Stimulated activated CD8-positive, alpha-beta memory T cell treated with anti-CD3 and anti-CD28 coated beads, Interleukin-15, amount 100 ng/mL, for 48 hours (primary cell): Measurements from ENCODE around the gene FAM83C.

Experiments
- DNase-seq, 2 donors: peaks; one replicate each; pipeline ENCODE4 v3.0.0-alpha.2; 2020; ENCODE audit warnings: low read depth in 2 of 2

Gene FAM83C

DNA sequence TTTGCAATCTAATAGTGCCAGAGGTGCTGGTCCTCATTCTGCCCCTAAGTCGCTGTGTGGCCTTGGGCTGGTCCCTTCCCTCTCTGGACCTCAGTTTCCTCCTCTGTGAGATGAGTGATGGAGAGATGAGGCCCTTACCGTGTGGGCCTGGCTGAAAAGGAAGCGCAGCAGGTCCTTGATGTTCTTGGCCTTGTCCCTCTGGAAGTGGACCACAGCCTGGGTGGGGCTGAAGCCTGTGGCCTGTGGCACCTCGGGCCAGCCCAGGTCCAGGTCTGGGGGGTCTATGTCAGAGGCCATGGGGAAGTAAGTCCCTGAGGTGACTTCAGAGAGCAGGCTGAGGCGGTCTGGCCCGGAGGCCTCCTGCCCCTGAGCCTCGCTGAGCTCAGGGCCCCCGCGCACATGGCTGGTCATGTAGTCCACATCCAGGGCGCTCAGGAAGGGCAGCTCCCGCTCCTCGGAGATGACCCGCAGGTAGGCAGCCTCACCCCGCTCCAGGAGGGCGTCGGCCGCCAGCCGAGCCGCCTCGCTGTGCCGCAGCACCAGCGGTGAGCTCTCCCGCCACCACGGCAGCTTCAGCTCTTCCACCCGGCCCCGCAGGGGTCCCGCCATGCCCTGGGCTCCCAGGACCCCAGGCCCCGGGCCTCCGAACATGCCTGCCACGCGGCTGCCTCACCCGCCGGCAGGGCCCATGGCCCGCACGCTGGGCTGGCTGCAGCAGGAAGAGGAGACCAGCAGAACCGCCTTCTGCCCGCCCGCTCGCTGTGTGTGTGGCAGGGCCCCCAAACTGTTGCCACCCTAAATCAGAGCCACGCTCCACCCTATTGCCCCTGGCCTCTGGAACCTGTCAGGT is at the start of gene FAM83C:
Gene FAM83C (minus strand): TSS at position 772 of the 850 bp plus-strand sequence. CDS start 121 bp downstream, at position 651.
- DNase-seq: no peak

DNA sequence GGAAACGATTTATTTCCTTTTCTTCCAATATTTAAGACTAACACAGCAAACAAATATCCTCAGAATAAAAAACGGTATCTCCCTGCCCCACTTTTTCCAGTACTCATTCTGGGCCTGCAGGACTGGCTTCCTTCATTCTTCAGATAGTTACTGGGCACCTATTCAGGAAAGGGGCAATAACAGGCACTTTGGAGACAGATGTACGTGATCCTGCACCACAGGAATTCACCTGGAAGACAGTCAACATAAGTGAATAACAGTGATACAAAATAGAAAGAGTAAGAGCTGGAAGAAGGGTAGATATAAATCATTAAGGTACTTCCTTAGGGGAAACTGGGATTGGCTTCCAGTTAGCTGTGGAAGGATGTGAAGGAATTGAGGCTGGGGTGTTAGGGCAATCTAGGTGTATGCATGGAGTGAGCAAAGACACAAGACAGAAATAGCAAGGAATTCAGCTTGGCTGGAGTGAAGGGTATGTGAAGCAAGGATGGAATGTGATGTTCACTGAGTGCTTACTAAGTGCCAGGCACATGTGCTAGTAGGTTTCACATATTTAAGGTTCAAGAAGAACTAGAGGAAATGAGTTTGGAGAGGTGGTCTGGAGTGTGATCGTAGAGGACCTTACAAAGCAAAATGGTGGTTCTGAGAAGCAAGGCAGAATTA is 49.3 kb upstream of the FAM83C start:
- no peak for DNase-seq

DNA sequence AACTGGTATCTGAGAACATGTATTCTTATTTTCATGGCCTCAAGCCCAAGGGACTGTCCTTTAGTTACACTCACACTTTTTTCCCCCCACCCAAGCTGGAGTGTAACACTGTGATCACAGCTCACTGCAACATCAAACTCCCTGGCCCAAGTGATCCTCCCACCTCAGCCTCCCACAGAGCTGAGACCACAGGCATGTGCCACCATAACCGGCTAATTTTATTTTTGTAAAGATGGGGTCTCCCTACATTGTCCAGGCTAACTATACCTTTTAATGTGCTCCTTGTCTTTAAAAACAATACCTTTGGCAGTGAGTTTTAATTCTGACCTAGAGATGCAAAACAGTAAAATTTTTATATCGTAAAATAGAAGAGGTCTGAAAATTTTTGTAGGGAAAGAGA is 48.2 kb upstream of the FAM83C start:
- DNase-seq: no peak

DNA sequence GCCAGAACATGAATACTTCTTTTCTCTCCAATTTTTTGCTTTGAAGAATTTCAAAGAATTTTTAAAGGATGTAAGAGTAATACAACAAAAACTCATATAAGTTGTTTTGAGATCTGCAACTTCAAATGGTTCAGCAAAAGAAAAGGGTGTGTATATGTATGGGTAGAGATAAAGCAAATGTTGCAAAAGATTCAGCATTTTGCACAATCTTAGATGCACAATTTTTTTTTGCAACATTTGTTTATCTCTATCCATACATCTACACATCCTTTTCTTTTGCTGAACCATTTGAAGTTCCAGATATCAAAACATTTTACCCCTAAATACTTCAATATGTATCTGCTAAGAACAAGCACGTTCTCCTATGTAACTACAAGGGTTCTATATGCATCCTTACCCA is 47.4 kb upstream of the FAM83C start:
- DNase-seq: no peak

DNA sequence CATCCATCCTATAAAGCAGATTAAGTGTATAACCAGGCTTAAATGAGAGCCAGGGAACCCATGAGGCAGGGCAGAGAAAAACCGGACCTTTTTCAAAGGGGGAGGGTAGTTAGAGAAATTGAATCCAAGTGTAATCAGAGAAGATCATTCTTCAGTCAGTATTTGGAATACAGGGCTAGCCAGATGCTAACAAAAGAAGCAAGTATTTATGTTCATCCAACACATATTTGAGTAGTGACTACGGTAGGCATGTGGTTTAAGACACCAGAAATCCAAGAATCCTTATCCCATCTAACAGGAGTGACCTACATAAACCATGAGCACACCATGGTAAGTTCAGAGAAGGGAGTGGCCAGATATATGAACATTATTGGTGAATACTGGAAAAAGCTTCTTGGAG is 46.8 kb upstream of the FAM83C start:
- no peak for DNase-seq

DNA sequence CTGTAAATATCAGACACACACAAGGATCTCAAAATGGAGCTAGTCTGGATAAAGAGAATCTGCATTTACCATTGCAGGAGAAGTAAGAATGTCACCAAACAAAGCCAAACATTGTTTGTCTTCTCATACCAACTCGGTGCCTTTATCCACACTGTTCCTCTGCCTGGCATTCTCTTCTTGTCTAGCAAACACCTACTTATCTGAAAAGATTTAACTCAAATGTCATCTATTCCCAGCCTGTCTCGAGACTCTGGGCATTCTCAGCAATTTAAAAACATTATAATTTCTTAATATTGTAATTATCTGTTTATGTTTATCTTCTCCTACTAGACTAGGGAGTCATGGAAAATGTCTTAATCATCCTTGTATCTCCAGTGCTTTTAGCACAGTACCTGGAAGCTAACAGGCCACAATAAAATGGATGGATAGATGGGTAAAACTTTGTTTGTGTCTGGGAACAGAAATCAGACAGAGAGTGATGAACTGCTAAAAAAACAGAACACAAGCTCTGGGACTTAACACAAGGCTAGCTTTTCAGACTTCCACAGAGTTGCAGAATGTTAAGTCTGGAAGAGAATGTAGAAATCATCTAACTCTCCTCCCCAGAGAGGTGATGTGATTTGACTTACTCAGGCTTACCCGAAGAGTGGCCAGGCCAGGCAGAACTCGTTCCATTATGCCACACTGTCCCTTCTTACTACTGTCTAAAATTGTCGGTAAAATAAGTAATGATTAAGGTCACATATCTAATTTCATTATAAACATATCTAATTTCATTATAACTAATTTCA is 42.3 kb upstream of the FAM83C start:
- no peak for DNase-seq

DNA sequence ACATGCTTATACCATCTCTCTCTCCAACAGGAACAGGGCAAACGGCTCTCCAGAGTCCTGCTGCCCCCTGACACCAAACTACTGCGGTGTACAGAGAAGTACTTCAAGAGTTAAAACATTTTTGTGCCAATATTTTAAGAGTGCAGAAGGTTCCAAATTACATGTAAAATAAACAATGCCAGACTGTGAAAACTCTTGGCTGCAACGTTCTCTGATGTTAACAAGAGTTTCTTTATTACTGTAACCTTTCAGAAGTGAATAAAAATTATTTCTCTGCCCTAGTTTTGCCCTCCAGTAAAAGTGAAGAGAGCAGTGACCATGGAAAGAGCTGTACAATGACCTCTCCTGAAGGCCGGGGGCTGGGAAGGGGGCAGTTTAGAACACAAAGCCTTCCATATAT is 41.4 kb upstream of the FAM83C start:
- DNase-seq: no peak

DNA sequence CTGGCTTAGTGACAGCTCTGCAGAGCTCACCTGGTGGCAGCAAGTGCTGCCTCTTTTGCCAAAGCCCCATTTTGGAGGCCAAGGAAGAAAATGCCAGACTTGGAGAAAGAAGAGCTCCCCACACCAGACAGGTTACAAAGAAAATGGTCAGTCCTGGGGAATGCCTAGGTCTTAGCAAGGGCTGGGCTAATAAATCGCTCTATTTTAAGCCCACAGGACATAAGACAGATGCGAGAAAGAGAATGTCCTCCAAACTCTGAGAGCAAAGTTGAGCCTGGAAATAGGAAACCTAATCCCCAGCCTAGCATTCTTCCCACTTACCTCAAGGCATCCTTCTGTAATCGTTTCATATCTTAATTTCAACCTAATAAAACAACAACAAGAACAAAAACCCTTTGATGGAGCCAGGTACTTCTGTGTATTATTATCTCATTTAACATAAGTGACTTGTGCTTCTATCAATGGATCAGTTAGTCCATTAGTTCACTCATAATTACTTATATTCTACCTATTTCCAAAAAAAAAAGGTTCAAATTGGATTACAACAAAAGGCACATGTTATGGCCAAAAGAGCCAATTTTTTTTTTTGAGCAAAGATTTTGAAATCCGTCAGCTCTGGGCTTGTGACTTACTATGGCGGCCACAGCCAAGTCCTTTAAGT is 40.4 kb upstream of the FAM83C start:
- DNase-seq: no peak

DNA sequence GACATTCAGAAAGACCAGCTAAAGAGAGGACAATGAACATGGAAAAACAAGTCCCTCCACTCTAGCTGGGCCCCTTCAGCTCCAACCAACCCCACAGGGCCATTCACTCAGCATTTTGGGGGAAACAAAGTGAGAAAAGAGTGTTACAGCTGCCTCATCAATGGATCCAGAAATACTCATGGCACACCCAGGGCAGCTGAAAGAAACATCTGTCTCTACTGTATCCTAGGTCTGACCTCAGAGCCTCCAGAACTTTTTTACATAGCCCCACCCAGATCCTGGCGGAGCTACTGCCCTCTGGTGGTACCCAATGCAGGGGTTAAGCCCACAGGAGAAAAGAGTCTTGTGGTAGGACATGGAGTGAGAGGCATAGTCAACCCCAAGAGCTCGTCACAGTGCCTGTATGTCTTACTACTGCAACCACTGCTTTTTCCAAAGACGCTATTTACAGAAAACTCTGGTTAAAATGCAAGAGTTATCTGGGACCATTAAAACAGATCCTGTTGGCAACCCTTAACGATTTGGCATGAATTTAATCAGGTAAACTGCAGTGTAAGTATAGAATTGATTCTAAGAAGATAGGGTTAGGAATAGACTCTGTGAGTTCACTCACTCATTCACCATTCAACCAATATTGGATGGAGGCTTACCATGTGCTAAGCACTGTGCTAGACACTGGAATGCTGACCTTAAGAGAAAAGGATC is 37.4 kb upstream of the FAM83C start:
- DNase-seq: peak; percentile 44 to 60

DNA sequence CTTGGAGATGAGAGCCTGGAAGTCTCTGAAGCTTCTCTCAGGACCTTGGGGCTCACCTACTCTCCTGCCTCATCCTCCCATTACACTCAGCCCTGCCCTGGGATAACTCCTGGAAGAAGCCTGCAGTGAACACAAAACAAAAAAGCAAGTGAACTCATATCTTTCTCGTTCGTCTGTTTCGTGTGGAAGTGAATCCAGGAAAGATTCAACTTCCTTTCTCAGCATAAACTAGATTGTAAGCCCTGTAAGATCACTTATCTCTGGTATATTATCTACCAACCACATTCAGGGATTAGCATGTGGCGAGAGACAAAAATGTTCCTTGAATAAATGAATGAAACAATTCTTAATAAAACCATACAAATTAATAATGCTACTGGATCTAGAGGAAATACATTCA is 36.5 kb upstream of the FAM83C start:
- DNase-seq: no peak

DNA sequence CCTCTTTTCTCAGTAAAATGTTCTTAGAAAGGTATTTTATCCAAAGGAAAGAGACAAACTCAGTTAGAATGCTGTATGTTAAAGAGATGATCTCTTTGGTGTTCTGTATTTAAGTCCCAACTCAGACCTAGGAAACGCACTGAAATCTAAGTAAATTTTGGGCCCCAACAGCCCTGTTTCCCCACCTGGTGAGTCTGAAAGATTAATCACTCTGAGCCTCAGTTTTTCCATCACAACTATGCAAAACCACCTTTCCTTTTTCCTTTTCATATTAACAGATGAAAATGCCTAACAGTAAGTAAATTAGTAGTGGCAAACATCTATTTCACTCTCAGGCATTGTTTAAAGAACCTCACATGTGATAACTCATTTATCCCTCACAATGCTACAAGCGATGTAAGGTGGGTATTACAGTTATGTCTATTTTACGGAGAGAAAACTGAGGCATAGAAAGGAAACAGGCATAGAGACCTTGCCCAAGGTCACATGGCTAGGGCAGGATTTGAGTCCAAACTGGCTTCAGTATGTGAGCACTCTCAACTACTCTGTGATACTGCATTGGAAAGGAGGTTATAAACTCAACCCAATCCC is 36.0 kb upstream of the FAM83C start:
- DNase-seq: no peak

DNA sequence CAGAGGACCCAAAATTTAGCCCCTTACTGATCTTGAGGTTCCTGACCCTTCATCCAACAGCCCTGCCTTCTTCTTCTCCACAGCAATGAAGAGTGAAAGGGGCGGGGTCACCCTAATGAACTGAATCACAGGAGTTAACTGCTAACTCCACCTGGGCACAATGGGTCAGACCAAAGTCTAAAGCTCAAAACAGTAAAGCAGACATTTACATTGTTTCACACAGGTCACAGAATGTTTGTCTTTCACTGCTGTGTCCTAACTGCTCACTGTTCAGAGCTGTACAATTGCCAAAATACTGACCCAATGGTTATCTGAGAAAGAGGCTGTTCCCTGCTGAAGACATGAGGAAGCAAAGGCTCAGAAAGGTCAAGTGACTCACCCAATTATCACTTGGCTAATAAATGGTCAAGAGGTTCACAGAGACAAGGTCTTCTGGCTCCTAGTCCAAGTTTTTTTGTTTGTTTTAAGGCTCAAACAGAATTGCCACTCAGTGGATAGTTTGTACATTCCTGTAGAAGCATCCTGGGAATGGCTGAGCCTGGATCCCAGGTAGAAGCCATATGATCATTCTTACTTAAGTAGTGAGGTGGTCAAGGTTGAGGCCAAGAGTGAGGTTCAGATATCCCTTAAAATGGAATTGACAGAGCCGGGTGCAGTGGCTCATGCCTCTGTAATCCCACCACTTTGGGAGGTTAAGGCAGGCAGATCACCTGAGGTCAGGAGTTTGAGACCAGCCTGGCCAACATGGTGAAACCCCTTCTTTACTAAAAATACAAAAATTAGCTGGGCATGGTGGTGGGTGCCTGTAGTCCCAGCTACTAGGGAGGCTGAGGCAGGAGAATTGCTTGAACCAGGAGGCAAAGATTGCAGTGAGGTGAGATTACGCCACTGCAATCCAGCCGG is 35.1 kb upstream of the FAM83C start:
- no peak for DNase-seq

DNA sequence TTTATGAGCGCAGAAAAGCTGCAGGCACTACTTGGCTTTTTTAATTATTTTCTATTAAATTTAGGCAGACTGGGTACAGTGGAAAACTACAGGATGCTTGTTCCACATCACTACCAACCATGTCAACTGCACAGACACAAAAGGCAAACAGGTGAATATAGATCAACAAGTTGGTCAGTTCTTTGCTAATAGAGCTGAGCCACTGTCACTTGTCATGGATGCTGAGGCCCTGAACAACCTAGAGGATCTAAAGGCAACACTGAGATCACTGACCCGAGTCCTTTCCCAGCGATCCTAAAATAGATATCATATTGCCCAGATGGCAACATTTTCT is 34.5 kb upstream of the FAM83C start:
- no peak for DNase-seq

DNA sequence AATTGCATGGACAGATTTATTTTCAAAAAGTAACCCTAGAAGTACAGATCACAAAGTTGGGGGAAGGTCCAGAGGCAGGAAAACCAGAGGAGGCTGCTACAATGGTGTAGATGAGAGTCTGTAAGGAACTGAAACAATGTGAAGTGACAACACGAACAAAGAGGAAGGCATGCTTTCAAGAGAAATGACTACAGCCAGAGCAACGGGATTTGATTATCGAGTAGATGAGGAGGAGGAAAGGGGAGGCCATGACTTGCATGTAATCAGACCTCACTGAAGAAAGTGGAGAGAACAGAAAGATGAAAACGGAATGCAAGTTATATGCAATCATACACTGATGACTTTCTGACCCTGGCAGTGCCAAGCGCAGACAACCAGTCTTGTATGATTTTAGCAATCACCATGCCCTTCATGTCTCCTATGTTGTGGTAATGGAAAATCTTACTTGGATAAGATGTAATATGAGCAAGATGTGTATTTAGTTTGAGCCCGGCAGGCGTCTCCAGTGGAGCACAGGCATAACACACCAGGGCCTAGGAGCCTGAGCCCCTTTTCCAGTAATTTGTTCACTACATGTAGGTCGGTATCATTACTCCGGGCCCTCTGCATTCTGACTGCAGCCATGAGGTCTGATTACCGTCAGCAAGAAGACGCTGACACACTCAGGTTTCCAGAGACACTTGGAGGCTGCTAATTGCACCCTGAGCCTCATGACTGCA is 34.0 kb upstream of the FAM83C start:
- no peak for DNase-seq

DNA sequence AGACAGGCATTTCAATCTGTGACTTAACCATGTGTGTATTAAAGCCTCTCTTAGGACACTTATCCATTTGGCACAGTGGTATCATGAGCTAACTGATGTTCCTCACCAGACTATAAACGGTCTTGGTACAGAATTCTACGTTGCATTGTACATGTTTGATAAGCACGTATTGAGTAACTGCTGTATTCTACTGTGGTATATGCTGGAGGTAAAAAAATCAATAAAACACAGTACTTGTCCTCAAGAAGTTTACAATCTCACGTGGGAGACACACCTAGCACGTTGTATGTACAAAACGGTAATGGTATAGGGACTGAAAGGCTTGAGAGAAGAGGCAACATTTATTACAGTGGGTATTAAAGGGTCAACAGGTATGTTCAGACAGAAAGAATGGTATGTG is 33.2 kb upstream of the FAM83C start:
- DNase-seq: no peak

DNA sequence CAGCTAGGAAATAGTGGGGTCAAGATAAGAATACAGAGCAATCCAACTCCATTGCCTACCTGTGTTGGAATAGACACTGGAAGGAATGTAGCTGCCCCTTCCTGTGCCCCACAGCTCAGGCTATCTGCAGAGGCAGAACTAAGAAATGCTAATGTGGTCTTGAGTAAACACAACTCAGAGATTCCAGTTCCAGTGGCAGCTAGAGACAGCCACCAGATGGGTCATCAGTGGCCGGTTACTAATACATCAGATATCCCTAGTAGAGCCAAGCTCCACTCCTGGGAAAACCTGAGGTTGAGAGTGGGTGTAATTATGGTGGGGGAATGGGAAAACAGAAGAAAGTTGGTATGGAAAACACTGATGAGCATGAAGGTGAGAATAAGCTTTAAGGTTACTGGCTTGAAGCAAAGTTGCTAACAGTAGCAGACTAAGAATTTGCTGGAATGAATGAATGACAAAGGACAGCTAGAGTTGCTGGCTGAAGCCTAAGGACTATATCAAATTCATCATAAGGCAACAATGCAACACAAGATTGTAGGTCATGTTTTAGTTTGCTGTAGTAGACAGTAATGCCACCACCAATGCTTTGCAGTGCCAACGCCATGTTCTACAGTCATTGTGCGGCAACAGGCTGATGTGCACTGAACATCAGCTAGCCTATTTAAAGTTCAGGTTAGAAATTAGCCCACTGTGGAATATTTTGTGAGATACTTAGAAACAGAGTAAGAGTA is 28.3 kb upstream of the FAM83C start:
- no peak for DNase-seq

DNA sequence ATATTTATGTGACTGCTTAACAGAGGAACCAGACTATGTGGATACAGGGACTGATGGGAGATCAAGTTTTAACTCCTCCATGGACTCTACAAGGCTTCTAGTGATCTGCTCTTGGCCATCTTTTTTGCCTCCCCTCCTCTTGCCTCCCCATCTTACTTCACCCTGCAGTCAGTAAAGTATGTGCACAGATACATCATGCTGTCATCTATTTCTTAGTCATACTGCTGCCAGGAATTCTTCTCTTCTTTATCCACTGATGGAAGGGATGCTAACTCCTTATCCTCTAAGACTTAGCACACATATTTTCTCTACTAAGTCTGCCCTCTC is 27.6 kb upstream of the FAM83C start:
- DNase-seq: no peak

DNA sequence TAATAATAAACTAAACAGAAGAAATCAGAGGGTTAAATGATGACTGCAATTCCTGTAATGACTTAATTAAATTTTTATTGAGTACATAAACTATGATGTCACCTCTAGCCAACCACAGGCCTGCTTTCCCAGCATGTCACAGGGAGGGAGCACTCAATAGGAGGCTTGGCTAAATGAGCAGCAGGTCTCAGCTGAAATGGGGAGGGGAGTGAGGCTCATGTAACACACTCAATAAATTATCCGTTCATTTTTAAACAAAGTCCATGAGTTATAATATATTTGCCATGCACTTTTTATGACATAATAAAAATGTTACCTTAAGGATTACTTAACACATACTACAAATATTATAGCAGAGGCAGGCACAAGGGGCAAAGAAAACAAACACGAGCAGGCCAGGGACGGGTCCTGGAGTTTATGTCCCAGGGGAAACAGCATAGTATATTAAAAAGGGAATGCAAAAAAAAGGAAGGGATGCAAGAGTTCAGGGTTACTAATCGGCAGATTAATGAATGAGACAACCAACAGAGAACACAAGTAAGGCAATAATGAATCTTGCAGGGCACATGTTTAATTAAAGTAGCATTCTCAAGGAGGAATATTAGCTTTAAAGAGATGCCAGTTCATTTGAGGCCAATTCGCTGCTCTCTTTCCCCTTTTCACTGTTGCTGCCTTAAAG is 27.1 kb upstream of the FAM83C start:
- DNase-seq: no peak
